GM10248 (cell line): ENCODE measurements around the gene PAX5.
"Not testable (repeated sequence)": the region's sequence is repeated elsewhere in the genome, so short reads cannot be mapped to it uniquely, and the experiment has no call there.

Source experiments
- CTCF ChIA-PET: fragments of 300-600 bp; sonication (Branson Sonifier 250); formaldehyde crosslinking; extraction: SDS; loops from one replicate; lab custom pipeline; 2021; ENCODE audit warnings: antibody characterized with exemption; lab: Yijun Ruan, JAX
- POLR2A ChIA-PET: fragments of 350-650 bp; sonication (Branson Sonifier 250); formaldehyde crosslinking; extraction: SDS; loops from one replicate; lab custom pipeline; 2020; ENCODE audit warnings: antibody characterized with exemption; lab: Yijun Ruan, JAX
- DNase-seq: peaks from one replicate; pipeline ENCODE4 v3.0.0; 2012; ENCODE audit errors: extremely low spot score
- CTCF ChIP-seq: IDR thresholded peaks from 2 replicates; pipeline ENCODE4 v1.5.1; 2012; ENCODE audit warnings: mild to moderate bottlenecking, low read depth; ENCODE audit errors: extremely low read depth, missing control alignments, control extremely low read depth

Gene PAX5

GRCh38 chr9:37066139-37066725 is 32.2 kb upstream of the PAX5 start:
- CTCF ChIA-PET = interaction anchor here (1.3 to 1.6 kb wide), 2 partner anchors 15 to 29 kb away, joined by 3 read pairs; no protein-coding TSS in a partner anchor
- peak; percentile 26 for DNase-seq
- POLR2A ChIA-PET = no interaction called here
- TF ChIP-seq CTCF = no peak

- TF ChIP-seq CTCF = no peak
- CTCF ChIA-PET = interaction anchor here (0.7 to 2.2 kb wide), 10 partner anchors 8 to 66 kb away, joined by 3 to 8 read pairs (median 4); no protein-coding TSS in a partner anchor
Measured at GRCh38 chr9:37062336-37062735, 28.3 kb upstream of the PAX5 start.

GRCh38 chr9:37061768-37062167 is 27.7 kb upstream of the PAX5 start:
- no peak for DNase-seq
- no peak for TF ChIP-seq CTCF
- CTCF ChIA-PET = interaction anchor here (0.7 to 2.2 kb wide), 11 partner anchors 8 to 66 kb away, joined by 3 to 8 read pairs (median 4); no protein-coding TSS in a partner anchor
- POLR2A ChIA-PET = interaction anchor here (1.0 kb wide), 1 partner anchor 20 kb away, joined by 3 read pairs; no protein-coding TSS in a partner anchor

More at GRCh38 chr9:37062336-37062735, 28.3 kb upstream of the PAX5 start:
- DNase-seq = no peak
- POLR2A ChIA-PET = no interaction called here

- ChIA-PET CTCF (interaction anchor here (0.9 to 2.2 kb wide), 5 partner anchors 9 to 24 kb away, joined by 3 to 8 read pairs (median 5); no protein-coding TSS in a partner anchor), POLR2A (interaction anchor here (1.0 kb wide), 1 partner anchor 21 kb away, joined by 3 read pairs; no protein-coding TSS in a partner anchor)
- DNase-seq = no peak
- no peak for TF ChIP-seq CTCF
Measured at GRCh38 chr9:37060833-37061232, 26.8 kb upstream of the PAX5 start.

- ChIA-PET CTCF (interaction anchor here (1.4 to 2.0 kb wide), 2 partner anchors 15 to 183 kb away, joined by 3 to 10 read pairs; no protein-coding TSS in a partner anchor), POLR2A (interaction anchor here (0.6 kb wide), 1 partner anchor 29 kb away, joined by 7 read pairs; no protein-coding TSS in a partner anchor)
- no peak for DNase-seq
- TF ChIP-seq CTCF = no peak
Measured at GRCh38 chr9:37056046-37056920, 22.2 kb upstream of the PAX5 start.

GRCh38 chr9:37054363-37054720 is 20.3 kb upstream of the PAX5 start:
- CTCF ChIA-PET = interaction anchor here (1.4 to 2.0 kb wide), 4 partner anchors 8 to 37 kb away, joined by 4 to 10 read pairs (median 4); no protein-coding TSS in a partner anchor
- POLR2A ChIA-PET, DNase-seq: not testable (repeated sequence)
